ENCODE measurements around the gene SNX20.

The SNX20 gene

GRCh38 chr16:50704245-50704644 is 23.1 kb upstream of the SNX20 start:
- DNase-seq: no peak

GRCh38 chr16:50702725-50703124 is 21.6 kb upstream of the SNX20 start:
- peak; percentile 49 for DNase-seq

- DNase-seq: no peak
These were observed 18.4 kb upstream of the SNX20 start for GRCh38 chr16:50699326-50700159.

GRCh38 chr16:50697881-50698767 is 17.0 kb upstream of the SNX20 start:
- DNase-seq: no peak

- no peak for DNase-seq
These were observed 16.3 kb upstream of the SNX20 start for GRCh38 chr16:50697421-50697715.

GRCh38 chr16:50696575-50697420 is 15.7 kb upstream of the SNX20 start:
- peak; percentile 63 for DNase-seq

DNA sequence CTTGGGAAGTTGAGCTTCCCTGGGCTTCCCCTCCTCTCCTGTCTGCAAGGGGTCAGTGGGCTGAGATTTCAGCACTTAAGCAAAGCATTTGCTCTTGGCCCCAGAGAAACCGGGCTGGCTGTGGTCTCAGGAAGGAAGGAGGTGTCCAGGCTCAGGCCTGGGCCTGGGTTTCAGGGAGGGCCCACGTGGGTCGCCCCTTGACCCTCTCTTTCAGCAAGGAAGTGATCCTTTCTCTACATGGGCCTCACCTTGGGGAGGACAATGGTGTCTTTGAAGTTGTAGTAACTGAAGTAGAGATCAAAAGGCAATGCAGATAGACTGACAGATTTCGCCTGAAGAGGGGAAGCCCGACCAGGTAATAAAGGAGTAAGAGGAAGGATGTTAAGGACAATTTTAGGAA is 15.0 kb upstream of the SNX20 start:
- no peak for DNase-seq

DNA sequence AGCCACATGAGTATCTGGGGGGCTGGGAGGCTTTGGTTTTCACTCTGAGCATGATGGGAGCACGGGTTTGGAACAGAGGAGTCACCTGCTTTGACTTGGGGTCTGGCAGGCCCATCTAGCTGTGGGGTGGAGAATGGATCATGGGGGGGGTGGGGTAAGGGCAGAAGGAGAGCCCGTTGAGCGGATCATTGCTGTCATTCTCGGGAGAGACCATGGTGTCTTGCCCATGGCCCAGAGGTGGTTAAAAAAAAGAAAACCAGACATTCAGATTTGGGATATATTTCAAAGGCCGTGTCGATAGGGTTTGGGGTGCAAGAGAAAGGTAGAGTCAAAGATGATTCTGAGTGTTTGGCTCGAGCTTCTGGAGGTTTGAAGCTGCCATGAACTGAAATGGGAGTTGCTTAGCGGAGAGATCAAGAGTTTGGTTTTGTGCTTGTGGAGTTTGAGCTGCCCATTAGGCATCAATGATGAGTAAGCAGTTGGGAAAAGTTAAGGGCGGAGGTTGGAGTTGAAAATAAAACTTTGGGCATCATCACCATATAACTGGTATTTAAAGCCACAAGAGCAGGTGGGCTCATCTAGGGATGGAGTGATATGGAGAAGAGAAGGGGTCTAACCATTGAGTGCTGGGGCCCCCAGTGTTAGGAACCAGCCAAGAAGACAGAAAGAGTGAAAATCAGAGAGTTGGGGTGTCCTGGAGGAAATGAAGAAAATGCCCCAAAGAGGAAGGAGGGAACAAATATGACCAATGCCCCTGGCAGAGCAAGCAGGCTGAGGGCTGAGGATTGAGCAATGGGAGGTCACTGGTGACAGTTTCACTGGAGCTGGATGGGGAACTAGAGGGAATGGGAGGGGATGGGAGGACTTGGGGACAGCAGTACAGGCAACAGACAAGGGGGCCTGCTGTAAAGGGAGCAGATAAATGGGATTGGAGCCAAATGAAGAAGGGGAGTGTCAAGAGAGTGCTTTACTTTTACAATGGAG is 14.2 kb upstream of the SNX20 start:
- no peak for DNase-seq

DNA sequence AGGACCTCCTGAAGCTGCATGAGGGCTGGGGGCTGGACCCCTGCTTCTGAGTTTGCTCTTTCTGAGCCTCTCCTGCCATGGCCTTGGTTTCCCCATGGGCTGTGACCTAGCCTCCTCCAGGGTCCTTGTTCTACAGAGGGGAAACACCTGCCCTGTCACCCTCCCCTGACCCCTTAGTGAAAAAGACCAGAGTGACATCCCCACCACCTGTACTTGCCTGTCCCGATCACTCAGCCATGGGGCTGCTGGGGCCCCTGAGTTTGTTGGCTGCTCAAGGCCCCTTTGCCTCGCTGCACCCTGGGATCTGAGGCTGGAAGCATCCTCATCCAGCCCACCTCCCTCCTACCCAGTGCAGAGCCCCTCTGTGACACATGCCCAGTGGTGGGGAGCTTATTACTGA is 13.1 kb upstream of the SNX20 start:
- DNase-seq: no peak

GRCh38 chr16:50692999-50693781 is 12.1 kb upstream of the SNX20 start, which contains the start of gene NOD2:
Gene NOD2, plus strand, starts transcription at chr16:50693606. Its CDS starts 5,890 bp downstream, at chr16:50699496.
- DNase-seq: peak; percentile 34

DNA sequence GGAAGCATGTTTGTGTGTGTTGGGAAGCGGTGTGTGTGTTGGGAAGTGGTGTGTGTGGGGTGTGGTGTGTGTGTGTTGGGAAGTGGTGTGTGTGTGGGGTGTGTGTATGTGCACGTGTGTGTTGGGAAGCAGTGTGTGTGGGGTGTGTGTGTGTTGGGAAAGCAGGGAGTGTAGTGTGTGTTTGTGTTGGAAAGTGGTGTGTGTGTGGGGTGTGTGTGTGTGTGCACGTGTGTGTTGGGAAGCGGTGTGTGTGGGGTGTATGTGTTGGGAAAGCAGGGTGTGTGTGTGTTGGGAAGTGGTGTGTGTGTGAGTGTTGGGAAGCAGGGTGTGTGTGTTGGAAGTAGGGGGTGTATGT is 11.5 kb upstream of the SNX20 start:
- no peak for DNase-seq

- DNase-seq: no peak
These were observed 9.1 kb upstream of the SNX20 start for GRCh38 chr16:50690177-50690576.

GRCh38 chr16:50688867-50689266 is 7.8 kb upstream of the SNX20 start:
- no peak for DNase-seq

DNA sequence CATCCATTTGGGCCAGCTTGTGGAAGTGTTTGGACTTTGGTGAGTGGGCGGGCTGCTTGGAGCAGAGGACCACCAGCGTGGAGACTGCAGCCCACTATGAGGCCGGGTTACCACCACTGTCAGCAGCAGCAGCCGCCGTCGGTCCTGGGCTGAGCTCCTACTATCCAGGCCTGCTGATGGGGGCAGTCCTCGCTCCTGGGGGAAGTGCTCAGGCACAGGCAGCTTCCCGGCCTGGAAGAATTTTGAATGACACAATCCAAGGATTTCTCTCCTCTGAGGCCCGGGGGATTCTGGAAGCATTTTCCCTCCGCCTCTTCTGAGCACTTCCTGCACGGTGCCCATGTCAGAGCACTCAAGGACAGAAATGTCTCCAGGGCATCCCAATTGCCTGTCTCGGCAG is 7.0 kb upstream of the SNX20 start:
- DNase-seq: no peak

DNA sequence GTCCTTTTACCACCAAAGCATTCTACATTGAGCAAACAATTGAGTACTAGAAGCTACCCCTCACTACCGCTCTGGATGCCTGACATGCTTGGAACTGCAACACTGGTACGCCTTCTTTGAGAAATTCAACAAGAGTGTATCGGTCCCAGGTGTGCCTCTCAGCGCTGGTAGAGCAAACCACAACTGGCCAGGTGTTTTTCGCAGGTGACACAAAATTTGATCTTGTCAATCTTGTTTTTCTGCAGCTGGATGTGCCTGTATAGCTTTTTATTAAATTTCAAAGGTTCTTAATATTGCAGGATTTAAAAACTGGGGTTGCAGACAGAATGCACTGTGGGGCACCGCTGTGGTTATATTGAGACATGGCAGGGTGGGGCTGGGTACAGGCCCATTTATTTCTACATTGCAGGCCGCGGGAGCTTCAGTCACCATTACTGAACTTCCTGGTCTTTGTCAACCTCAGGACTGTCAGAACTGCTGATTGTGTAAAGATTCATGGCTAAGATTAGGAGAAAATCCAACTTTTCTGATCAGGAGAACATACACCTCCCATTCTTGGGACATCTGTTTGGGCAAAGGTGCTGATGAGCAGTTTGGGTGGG is 4.5 kb upstream of the SNX20 start:
- DNase-seq: no peak

- DNase-seq: no peak
These were observed 3.8 kb upstream of the SNX20 start for GRCh38 chr16:50684823-50685461.

DNA sequence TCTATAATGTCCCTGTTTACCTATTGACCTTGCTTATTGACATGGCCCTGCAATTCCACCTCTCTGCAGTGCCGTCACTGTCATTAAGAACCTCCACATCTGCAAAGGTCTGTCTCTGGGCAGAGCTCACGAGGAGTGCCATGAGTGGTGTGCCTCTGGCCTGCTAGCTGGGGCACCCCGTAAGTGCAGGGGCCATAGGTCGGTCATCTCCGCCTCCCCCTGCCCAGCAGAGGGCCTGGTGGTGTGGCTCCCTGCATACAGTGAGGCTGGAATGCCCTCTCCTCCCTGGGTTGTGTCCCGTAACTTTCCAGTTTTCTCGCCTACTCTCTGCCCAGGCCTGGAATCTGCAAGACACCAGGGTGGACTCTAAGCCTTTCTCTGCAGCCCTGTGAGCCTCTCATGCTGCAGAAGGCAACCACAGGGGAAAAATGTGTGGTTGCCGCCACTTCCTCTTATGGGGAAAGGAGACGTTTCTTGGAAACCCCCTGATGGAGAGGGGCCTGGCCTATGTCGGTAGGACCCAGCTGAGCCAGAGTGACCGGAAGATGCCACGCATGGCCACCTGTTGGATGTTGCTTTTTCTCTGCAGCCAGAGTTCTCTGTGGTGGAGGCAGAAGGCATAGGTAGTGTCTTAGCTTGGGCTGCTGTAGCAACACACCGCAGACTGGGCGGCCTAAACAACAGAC is 2.7 kb upstream of the SNX20 start:
- no peak for DNase-seq

DNA sequence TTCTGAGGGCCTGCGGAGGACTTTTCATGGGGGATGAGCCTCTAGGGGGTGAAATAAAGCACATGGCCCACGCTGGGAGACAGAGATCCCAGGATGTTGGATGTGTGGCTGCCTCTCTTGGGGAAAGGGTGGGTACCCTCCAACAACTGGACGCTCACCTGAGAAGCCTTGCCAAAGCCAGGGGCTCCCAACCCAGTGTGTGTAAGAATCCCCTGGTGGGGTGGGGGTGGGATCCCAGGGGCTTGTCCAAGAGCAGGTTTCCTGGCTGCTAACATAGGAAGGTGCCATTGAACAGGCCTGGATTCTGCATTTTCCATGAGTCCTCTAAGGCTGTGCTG is 587 bp downstream of the SNX20 start:
- no peak for DNase-seq

GRCh38 chr16:50679676-50680555 is 1.2 kb downstream of the SNX20 start:
- DNase-seq: no peak

Data from right hindlimb (tissue), 1 donor.